NCI-H2107 treated with DMSO at 0.1 percent for 48 hours (cell line): ENCODE data around the gene TMC1.
"Not testable (repeated sequence)": the region's sequence is repeated elsewhere in the genome, so short reads cannot be mapped to it uniquely, and the experiment has no call there.

Experiments used
- DNase-seq: peaks from one replicate; lab custom pipeline; 2025; ENCODE audit not compliant: unreplicated experiment; lab: John Stamatoyannopoulos, UW

TMC1 gene

DNA sequence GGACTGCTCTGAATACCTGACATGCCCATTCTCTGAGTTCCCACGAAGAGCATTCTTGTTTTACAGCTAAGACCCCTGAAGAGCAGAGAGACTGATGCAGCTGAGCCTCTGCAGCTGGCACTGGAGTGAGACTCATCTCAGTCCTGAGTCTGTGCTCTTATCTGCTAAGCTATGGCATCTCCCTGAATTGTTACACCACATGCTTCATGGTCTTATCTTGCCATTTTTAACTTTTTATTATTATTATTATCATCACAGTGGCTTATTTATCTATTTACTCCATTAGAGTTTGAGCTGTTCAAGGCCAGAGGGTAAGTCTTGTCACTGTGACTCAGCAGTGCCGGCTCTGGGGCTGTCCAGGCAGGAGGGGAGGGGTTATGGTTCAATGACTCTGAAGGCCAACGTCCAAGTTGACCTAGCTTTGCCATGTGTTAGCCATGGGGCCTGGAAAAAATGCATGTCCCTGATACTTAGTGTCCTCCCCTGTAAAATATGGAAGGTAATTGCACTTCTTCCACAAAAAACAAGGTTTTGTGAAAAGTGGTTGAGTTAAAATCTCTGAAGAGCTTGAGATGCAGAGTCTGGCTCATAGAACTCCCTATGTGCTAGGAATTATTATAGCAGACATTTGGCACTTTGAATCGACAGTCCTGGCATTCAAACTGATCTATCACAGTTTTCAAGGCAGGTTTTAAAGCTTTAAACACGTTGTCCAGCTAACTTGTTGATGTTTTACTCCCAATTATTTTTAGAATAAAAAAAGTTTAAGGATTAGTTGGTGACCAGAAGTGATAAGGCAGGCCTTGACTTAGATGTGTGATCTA is 336.9 kb downstream of the TMC1 start:
- no peak for DNase-seq

- DNase-seq = not testable (repeated sequence)
Observed at GRCh38 chr9:72862788-72863187, 341.4 kb downstream of the TMC1 start.

DNA sequence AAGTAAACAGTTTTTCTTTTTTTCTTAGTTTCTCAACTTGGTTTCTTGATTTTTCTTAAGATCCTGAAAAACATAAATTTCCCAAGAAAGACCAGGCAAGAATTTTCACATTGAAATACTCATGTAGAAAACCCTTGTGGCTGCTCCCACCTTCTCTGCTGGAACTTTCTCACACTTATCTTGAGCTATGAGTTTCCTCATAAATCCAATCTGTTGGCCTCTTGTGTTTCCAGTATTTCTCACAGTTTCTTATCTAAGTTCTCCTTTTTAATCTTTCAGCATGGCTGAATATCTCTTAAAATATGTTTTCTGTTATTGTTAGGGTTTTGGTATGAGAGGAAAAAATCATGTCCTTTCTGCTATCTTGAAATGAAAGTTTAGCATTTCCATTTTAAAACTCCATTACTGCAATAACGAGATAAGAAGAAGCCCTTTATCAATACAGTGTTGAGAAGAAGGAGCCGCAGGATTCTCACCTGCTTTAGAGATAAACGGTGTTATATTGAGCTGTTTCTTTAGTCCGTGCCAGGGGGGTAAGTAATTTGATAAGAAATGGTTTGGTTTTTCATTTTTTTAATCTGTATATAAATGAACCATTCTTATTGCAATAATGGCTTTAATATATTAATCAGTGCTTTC is 342.2 kb downstream of the TMC1 start:
- no peak for DNase-seq

- no peak for DNase-seq
Observed at GRCh38 chr9:72864327-72864726, 342.9 kb downstream of the TMC1 start.

- DNase-seq = no peak
Observed at GRCh38 chr9:72871685-72872084, 350.3 kb downstream of the TMC1 start.

GRCh38 chr9:72872718-72873117 is 351.3 kb downstream of the TMC1 start:
- DNase-seq = no peak

DNA sequence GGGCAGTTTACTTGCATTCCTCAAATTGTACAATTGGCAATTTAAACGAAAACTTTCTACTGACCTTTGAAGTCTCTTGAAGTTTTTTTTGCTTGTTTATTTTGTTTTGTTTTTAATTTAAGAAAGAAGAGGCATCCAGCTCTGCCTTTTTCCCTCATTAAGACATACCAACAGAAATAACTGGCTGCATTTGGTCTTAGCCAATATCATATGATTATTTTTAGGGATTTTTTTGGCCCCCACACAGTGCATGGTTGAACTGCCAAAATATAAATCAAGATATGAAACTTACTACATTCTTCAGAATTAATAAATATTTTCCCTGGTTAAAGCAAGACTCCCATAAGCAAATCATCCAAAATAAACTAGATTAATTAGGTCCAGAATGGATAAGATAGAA is 352.0 kb downstream of the TMC1 start:
- DNase-seq = no peak

- no peak for DNase-seq
Observed at GRCh38 chr9:72874344-72874743, 352.9 kb downstream of the TMC1 start.

GRCh38 chr9:72875221-72875620 is 353.8 kb downstream of the TMC1 start:
- DNase-seq = no peak

DNA sequence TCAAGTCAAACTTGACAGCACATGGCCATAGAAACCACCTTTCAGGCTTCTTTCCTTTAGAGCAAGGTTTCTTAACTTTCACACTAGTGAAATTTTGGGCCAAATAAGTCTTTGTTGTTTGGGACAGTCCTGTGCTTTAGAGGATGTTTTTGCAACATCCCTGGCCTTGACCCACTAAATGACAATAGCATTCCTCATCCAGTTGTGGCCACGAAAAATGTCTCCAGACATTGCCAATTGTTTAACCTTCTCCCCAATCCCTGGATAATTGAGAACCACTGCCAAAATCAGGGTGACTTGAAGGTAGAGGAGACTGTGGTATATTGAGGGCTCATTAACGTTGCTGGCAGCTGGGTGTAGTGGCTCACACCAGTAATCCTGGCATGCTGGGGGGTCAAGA is 359.4 kb downstream of the TMC1 start:
- no peak for DNase-seq

- DNase-seq = no peak
Observed at GRCh38 chr9:72882117-72882775, 360.8 kb downstream of the TMC1 start.

- no peak for DNase-seq
Observed at GRCh38 chr9:72883875-72884274, 362.5 kb downstream of the TMC1 start.

DNA sequence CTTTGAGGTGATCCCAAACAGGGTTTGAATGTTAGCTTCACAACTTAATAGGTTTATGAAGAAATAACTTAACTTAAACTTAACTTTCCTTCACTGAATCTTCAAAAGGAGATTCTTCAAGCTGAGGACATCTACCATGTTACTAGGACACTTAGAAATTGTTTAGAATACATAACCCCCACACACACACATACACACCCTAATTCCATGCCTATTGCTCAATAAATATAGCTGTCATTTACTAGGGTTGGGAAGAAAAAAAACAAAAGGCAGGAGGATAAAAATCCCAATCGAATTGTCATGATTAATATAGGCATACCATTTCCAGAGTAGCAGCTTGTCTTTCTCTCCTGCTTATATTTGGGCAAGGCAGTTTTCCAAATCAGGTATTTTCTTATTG is 363.1 kb downstream of the TMC1 start:
- no peak for DNase-seq
